ENCODE data around the gene DIP2B.
"Not testable (repeated sequence)": the region's sequence is repeated elsewhere in the genome, so short reads cannot be mapped to it uniquely, and the experiment has no call there.

The DIP2B gene

GRCh38 chr12:50521781-50522180, 17.0 kb downstream of the DIP2B start:
- FAIRE-seq = not testable (repeated sequence)

- FAIRE-seq = no peak
These were observed 19.0 kb downstream of the DIP2B start for GRCh38 chr12:50523772-50524171.

GRCh38 chr12:50524621-50525020, 19.8 kb downstream of the DIP2B start:
- no peak for FAIRE-seq

GRCh38 chr12:50525422-50525821, 20.6 kb downstream of the DIP2B start:
- FAIRE-seq = no peak

- no peak for FAIRE-seq
These were observed 22.6 kb downstream of the DIP2B start for GRCh38 chr12:50527359-50527726.

GRCh38 chr12:50528800-50529199, 24.0 kb downstream of the DIP2B start:
- FAIRE-seq = no peak

- FAIRE-seq = no peak
These were observed 24.6 kb downstream of the DIP2B start for GRCh38 chr12:50529345-50529744.

- FAIRE-seq = no peak
These were observed 25.7 kb downstream of the DIP2B start for GRCh38 chr12:50530532-50530931.

- no peak for FAIRE-seq
These were observed 28.4 kb downstream of the DIP2B start for GRCh38 chr12:50533203-50533584.

GRCh38 chr12:50533971-50534370, 29.2 kb downstream of the DIP2B start:
- no peak for FAIRE-seq

- FAIRE-seq = no peak
These were observed 32.2 kb downstream of the DIP2B start for GRCh38 chr12:50536831-50537537.

- FAIRE-seq = no peak
These were observed 32.7 kb downstream of the DIP2B start for GRCh38 chr12:50537538-50537919.

GRCh38 chr12:50538182-50538581, 33.4 kb downstream of the DIP2B start:
- no peak for FAIRE-seq

- no peak for FAIRE-seq
These were observed 36.4 kb downstream of the DIP2B start for GRCh38 chr12:50541139-50541538.

- no peak for FAIRE-seq
These were observed 37.7 kb downstream of the DIP2B start for GRCh38 chr12:50542448-50542847.

GRCh38 chr12:50543188-50543587, 38.4 kb downstream of the DIP2B start:
- FAIRE-seq = not testable (repeated sequence)

- FAIRE-seq = no peak
These were observed 40.4 kb downstream of the DIP2B start for GRCh38 chr12:50545213-50545612.

GRCh38 chr12:50545786-50546185, 41.0 kb downstream of the DIP2B start:
- no peak for FAIRE-seq

- no peak for FAIRE-seq
These were observed 41.9 kb downstream of the DIP2B start for GRCh38 chr12:50546441-50547318.

GRCh38 chr12:50547742-50548141, 43.0 kb downstream of the DIP2B start:
- no peak for FAIRE-seq

- FAIRE-seq = no peak
These were observed 45.1 kb downstream of the DIP2B start for GRCh38 chr12:50549885-50550284.

- FAIRE-seq = no peak
These were observed 45.9 kb downstream of the DIP2B start for GRCh38 chr12:50550530-50551223.

- no peak for FAIRE-seq
These were observed 47.1 kb downstream of the DIP2B start for GRCh38 chr12:50551866-50552265.

- no peak for FAIRE-seq
These were observed 49.9 kb downstream of the DIP2B start for GRCh38 chr12:50554651-50555050.
